Activated T-cell treated with anti-CD3 and anti-CD28 coated beads for 4 hours (primary cell): ENCODE measurements around the gene GLG1.
"Not testable (repeated sequence)": the region's sequence is repeated elsewhere in the genome, so short reads cannot be mapped to it uniquely, and the experiment has no call there.

Experiments
- DNase-seq: peaks from one replicate; pipeline ENCODE4 v3.0.0-alpha.2; 2020

GLG1 gene

DNA sequence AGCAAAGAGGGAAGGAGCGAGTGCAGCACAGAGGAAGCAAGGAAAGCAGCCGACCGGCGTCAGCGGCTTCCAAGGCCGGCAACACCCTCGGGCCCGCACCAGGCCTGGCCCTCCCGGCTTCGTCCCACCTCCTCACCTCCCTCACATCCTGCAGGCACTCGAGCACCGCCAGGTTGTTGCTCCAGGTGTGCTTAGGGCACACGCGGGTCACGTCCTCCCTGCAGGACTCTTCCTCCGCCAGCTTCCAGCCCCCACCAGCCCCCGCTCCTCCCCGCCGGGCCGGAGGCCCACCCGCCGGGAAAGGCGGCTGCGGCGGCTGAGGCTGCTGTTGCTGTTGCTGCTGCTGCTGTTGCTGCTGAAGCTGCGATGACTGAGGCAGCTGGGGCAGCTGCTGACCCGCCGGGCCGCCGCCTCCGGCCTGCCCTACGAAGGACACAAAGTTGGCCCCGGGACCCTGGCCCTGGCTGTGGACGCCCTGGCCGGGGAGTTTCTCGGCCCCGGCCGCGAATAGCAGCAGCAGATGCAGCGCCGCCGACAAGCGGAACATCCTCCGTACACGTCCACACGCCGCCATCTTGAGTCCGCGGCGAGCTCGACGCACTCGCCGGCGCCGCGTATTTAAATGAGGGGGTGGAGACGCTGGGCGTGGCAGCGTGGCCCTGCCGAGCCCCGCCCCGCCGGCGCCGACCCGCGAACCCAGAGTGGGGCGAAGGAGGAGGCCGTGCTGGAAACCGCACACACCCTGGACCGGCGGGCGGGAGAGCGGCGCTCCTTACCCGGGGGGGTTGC lies at the start of gene GLG1:
Gene GLG1, minus strand, starts transcription at position 594 of the 789 bp plus-strand sequence. Its CDS starts 20 bp downstream, at position 574.
- DNase-seq = peak; percentile 84

- no peak for DNase-seq
Observed at GRCh38 chr16:74654536-74655050, 47.7 kb upstream of the GLG1 start.

GRCh38 chr16:74652883-74653282 lies 46.0 kb upstream of the GLG1 start:
- not testable (repeated sequence) for DNase-seq

DNA sequence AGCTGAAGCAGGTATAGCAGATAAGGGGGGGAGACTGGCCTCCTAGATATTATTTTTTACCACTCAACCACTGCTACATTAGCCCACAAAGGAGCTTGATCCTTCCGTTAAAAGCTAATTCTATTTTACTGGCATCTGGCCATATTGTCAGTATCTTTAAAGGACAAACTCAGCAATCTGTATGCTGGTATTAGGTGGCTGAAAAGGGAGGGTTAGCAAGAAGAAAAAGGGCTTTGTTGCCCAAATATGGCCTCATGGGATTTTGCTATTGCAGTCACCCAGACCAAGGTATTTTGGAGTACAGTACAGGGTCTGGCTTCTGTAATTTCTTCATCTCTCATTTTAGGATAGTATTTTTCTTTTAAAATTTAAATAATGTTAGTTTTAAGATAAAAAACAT lies 45.3 kb upstream of the GLG1 start:
- no peak for DNase-seq

DNA sequence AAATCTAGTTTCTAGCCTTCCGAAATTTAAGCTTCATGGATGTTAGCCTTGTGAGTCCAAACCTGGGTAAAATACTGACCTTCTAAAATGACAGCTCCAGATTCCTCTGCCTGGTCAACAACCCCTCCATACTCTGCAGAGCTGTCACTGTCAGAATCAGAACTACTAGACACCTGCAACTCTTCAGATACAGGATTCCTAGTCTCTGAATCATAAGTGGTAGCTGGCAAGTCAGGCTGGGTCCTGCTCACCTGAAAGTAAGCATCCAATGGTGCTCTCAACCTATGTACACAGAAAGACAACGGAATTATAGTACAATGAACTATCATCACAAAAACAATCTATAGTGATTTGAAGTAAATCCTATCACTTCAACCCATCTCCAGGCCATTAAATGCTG lies 44.9 kb upstream of the GLG1 start:
- DNase-seq = no peak

GRCh38 chr16:74650966-74651567 lies 44.2 kb upstream of the GLG1 start:
- DNase-seq = peak; percentile 14

DNA sequence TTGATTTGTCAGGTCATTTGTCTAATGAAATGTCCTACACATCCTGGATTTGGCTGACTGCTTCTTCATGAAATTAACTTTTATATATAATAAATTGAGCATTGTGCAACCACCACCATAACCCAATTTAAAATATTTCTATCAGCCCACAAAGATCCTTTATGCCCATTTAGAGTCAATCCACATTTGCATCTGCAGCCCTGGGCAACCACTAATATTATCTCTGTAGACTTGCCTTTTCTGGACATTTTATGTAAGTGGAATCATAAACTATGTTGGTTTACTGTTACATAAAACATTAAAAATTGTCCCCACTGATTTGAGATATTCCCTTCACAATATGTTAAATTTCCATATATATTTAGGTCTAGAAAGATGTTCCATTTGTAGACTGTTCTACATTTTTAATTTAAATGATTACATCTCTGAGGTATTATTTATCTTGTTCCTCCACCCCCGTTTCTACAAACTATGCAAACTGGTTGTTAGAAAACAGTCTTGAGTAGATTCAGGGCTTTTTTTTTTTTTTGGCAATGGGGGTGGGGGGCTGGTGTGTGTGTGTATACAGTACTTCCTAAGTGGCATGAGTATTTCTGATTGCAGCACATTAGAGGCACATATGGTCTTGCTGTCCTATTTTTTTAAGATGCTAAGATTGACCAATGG lies 43.1 kb upstream of the GLG1 start:
- DNase-seq = no peak

GRCh38 chr16:74641969-74642368 lies 35.1 kb upstream of the GLG1 start:
- DNase-seq = no peak

DNA sequence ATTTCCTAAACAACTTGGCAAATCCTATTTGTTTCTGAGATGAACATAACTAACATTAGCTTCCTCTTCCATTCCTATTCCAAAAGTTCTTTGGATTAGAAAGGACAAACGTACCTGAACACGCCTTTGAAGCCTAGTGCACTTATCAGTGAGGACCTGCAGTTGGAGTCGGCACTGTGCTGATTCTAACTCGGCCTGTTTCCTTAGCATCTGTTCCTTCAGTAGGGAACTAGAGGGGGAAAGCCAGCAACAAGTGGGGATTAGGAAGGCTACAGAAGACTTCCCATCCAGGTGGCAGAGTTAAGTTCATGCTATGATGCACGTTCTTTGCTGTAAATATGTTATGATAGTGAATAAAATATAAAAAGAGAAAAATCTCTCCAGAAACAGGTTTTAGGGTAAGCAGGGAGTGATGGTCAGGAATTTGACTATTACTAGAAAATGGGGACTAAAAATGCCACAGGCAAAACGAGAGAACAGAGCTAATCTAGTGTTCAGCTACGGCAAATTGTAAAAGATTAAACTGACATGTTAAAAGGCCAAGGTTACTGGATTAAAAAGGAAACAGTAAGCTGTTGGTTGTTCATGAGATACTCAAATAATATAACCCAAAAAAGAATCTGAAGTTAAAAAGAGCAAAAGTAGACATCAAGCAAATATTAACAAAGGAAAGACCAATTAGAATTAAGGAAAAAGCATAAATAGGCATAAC lies 31.0 kb upstream of the GLG1 start:
- DNase-seq = no peak

DNA sequence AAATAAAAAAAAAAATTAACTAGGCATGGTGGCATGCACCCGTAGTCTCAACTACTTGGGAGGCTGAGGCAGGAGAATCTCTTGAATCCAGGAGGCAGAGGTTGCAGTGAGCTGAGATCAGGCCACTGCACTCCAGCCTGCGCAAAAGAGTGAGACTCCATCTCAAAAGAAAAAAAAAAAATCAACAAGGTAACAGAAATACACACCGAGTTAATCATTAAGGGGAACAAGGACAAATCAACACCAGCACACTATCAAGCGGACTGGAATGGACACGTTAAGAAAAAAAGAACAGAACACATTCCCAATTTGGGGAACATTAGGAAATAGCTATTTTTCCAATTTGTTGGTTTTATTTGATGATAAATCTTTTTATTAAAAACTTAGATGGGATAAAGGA lies 28.4 kb upstream of the GLG1 start:
- no peak for DNase-seq

- DNase-seq = no peak
Observed at GRCh38 chr16:74633686-74634085, 26.8 kb upstream of the GLG1 start.

- DNase-seq = no peak
Observed at GRCh38 chr16:74627506-74628220, 20.7 kb upstream of the GLG1 start.

GRCh38 chr16:74626741-74627416 lies 20.0 kb upstream of the GLG1 start:
- no peak for DNase-seq

DNA sequence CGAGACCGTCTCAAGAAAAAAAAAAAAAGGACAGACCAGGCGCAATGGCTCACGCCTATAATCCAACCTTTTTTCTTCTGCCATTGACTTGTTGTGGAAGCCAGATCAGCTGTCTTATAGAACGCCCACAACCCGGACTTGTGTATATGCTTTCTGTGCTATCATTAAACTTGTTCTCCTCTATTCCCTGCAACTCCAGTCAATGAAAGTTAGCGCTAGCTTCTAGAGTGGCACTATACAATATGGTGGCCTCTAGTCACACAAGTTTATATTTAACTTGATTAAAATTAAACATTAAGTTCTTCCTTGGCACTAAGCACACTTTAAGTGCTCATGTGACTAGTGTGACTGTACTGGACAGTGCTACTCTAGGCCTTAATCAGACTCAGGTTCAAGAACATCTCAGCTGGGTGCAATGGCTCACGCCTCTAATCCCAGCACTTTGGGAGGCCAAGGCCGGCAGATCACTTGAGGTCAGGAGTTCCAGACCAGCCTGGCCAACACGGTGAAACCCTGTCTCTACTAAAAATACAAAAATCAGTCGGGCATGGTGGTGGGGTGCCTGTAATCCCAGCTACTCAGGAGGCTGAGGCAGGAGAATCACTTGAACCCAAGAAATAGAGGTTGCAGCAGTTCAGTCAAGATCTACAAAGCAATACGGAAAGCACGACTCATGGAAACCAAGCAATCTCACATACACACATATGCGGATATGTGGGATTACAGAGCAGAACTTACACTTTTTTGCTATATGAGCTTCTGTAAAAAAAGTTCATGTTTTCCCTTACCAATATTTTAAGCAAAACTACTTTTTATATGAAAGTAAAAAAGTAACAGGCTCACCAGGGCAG lies 18.8 kb upstream of the GLG1 start:
- no peak for DNase-seq

DNA sequence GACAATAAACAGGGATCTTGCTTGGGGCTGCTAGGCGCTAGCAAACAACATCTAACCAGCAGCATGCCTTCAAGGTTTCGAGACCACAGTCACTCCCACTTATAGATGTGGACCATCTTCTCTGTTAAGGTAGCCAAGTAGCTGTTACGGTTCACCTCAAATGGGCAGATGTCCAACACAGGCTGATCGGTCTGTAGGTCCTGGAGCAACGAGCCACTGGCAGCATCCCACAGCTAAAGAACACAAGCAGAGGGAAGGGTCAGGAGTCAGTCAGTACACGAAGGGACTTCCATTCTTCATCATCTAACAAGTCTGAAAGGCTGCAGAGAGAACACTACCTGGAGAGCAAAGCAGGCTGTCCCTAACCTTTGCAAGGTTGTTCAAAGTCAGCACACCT lies 16.9 kb upstream of the GLG1 start:
- DNase-seq = no peak

DNA sequence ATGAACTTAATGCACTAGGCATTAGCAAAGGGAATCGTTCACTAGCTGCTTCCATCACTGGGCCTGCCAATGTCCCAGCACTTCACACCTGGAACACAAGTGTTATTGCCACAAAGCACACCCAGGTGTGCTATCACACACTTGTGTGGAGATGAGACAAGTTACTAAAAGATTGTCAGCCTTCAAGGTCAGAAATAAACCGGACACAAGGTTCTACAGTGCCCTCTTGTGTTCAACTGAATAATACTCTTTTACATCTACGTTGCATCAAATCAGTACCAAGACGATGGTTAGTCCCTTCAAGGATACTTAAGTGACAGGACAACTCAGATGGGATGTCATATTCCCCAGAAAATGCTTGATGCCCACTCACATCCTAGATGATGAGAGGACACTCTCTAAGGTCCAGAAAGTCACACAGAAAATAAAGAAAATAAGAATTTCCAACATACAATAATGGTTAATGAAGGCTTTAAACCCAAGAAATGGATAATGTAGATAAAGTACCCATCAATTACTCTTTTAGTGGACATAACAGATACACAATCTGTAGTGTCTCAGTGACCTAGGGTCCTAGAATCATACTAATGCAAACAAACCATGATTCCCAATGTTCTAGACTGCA lies 16.4 kb upstream of the GLG1 start:
- no peak for DNase-seq

- no peak for DNase-seq
Observed at GRCh38 chr16:74622005-74622404, 15.1 kb upstream of the GLG1 start.

- no peak for DNase-seq
Observed at GRCh38 chr16:74617206-74617788, 10.4 kb upstream of the GLG1 start.

GRCh38 chr16:74611721-74612120 lies 4.8 kb upstream of the GLG1 start:
- no peak for DNase-seq

DNA sequence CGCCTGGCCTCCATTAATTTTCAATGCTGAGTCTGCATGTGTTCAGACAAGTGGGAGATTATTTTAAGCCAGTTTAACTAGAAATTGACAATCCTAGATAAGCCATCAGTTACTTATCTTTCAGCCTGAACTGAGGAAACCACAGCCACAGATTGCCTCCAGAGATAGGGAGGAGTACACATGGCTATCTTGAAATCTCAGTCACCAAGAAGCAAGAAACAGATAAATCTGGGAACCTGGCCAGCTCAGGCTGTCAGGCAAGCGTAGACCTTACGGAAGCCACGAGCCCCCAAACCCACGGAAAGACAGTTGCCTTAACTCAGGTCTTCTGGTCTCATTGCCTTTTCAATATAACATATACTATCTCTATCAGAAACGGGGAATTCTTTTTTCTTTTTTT lies 2.0 kb upstream of the GLG1 start:
- peak; percentile 10 for DNase-seq
